Subcutaneous adipose tissue (tissue), 4 donors: ENCODE results near the gene MEGF11. TPM values are rescaled to one million over a fixed set of nuclear protein-coding genes. Genes with fewer than 3 reads are reported as not detected.

Source experiments
- CTCF ChIP-seq: fragments of 450-650 bp; IDR thresholded peaks from one replicate; pipeline ENCODE4 v1.5.1; 2016; ENCODE audit warnings: low read depth, mild to moderate bottlenecking, control low read depth, antibody characterized with exemption, moderate library complexity
- total RNA-seq, 4 donors: library from RNA; depleted of rRNA; stranded (reverse); fragments of >200 nt; gene quantifications; one replicate each; pipeline ENCODE4 v1.1.0, GENCODE V29; 2016

Gene MEGF11
- total RNA-seq, 4 donors from 2014 or later: not detected

- TF ChIP-seq CTCF: no peak
Measured at GRCh38 chr15:66188464-66188863, 65.1 kb downstream of the MEGF11 start.

- no peak for TF ChIP-seq CTCF
Measured at GRCh38 chr15:66187271-66187670, 66.3 kb downstream of the MEGF11 start.

GRCh38 chr15:66186049-66186825, 67.3 kb downstream of the MEGF11 start:
- TF ChIP-seq CTCF: no peak

GRCh38 chr15:66184936-66185790, 68.4 kb downstream of the MEGF11 start:
- TF ChIP-seq CTCF: no peak

- TF ChIP-seq CTCF: no peak
Measured at GRCh38 chr15:66184492-66184891, 69.1 kb downstream of the MEGF11 start.

GRCh38 chr15:66180531-66181097, 72.9 kb downstream of the MEGF11 start:
- no peak for TF ChIP-seq CTCF

- TF ChIP-seq CTCF: no peak
Measured at GRCh38 chr15:66178531-66178910, 75.0 kb downstream of the MEGF11 start.
